Measurements from ENCODE around the gene NUDCD3. TPM values are rescaled to one million over a fixed set of nuclear protein-coding genes. Genes with fewer than 3 reads are reported as not detected.

Gene NUDCD3
- total RNA-seq, 4 donors from 2014 or later: 29.7 to 66.7 (median 40.0) TPM

DNA sequence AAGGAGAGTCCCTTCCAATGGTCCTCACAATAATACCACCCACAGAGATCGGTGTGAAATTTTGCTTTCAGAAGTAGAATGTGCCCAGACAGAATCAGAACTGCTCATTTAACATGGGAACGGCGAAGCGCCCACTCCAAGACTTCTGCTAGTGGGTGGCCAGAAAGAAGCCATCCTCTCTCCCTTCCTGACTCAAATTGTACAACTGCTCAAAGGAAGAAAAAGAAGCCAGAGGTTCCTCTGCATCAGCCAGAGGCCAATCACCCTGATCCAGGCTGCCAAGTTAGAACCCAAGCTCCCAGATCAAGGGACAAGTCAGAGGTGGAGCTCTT is 23.3 kb downstream of the NUDCD3 start:
- TF ChIP-seq CTCF (IDR thresholded peaks at IDR 0.05; ENCODE audit: low read depth): no peak

DNA sequence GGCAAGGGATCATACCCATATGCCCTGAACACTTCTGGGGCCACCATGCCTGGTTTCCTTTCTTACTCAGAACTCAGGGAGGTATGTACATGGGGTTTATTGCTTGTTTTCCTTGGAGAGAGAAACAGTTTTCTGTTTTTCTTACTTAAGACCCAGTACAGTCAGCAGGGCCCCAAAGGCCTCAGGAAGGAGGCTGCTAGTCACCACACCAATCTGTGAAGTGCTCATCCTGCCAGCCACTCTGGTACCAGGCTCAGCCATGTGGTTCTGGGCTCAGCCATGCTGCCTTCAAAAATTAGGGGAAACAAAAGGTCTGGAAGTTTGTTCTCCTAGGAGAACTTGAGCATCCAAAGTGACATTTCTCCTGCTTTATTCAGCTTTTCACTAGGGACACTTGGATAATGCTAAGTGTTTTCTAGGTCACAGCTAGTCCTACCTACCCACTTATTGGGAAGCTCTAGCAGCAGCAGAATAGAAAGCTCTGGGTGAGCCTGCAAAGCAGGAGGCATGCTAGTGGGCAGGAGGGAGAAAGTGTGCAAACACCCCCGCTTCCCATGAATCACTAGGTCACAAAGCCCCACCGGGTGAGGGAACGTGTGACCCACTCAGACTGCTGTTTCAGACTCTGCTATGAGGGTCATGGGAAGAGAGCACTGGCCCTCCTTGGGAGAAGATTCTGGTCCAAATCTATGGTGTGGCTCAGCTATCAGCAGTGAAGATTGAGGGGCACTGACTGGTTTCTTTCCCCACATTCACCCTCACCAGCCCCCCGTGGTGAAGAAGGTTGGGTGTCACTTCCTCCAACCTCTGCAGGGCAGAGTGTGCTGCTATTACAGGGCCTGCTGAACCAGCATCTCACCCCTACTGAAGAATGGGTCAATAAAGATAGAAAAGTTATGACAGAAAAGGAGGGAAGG is 23.9 kb downstream of the NUDCD3 start:
- no peak for TF ChIP-seq CTCF (IDR thresholded peaks at IDR 0.05; ENCODE audit: low read depth)

DNA sequence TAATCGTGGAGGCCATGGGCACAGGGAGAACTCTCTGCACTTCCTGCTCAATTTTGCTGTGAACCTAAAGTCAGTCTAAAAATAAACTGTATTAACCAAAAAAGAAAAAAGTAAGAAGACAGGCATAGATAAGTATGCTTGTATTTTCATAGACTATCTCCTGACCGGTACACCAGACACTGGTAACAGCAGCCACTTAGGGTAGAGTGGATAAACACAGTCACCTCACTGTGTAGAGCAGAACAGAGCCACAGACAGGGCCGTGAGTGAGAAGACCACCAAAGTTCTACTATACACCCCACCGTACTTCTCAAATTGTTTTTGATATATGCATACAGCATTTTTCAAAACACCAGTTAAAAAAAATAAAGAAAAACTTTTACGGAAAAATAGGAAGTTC is 25.0 kb downstream of the NUDCD3 start:
- TF ChIP-seq CTCF (IDR thresholded peaks at IDR 0.05; ENCODE audit: low read depth): no peak

DNA sequence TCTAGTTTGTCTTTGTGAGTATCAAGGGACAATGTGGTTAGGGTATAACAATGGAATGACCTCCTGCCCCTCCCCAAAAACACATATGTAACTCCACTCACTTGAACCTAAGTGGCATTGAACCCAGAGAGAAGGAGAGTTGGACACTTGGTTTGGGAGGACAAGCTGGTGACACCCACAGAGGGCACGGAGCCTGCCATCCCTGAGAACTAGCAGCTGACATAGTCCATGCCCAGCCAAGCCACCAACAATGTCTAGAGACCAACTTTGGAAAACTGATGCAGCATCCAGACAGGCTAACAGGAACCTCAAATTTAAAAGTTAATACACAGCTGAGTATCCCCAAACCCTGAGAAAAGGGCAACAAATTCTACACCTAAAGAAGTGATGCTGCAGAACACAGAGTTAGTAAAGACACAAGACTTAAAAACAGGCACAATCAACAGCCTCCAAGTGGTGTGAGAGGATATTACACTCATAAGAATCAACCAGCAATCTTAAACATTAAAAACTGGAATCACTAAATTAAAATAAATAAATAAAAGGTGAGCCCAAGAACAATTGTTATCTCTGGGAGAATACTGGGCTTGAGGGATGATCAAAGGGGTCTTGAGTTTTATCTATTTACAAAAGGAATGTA is 27.2 kb downstream of the NUDCD3 start:
- TF ChIP-seq CTCF (IDR thresholded peaks at IDR 0.05; ENCODE audit: low read depth): no peak

DNA sequence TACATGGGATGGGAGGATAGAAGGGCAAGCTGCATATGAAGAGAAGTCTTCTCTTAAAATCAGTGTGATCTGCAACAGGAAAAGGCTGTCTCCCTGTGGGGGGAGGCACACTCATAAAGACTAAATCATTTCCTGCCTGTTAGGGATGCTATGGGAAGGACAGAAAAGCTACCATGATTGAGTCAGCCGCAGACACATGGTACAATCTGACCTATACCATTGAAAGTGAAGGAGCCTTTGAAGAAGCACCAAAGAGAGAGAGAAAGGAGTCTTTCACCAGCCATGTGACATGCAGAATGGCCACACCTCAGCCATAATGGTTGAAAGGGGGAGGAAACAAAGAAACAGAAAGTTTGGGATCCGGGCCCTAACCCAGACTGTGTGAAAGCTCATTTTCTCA is 29.1 kb downstream of the NUDCD3 start:
- no peak for TF ChIP-seq CTCF (IDR thresholded peaks at IDR 0.05; ENCODE audit: low read depth)

- no peak for TF ChIP-seq CTCF (IDR thresholded peaks at IDR 0.05; ENCODE audit: low read depth)
Observed at GRCh38 chr7:44460325-44460724, 30.1 kb downstream of the NUDCD3 start.

GRCh38 chr7:44455155-44455554 is 35.3 kb downstream of the NUDCD3 start:
- TF ChIP-seq CTCF (IDR thresholded peaks at IDR 0.05; ENCODE audit: low read depth): no peak
